Mammary epithelial cell (primary cell): Measurements from ENCODE around the gene DHRS1.

Experiments
- EZH2 ChIP-seq: IDR thresholded peaks from 2 replicates; pipeline ENCODE4 v1.6.1; 2012; ENCODE audit warnings: low read length, inconsistent platforms, borderline replicate concordance
- TF ChIP-seq, protein P1 (sequence below), 2 donors: IDR thresholded peaks in 1 of 2; conservative IDR thresholded peaks in 1 of 2; 2 replicates each; pipeline ENCODE4 v1.5.1; 2011 to 2012; ENCODE audit warnings: inconsistent platforms in 2 of 2, low read length in 2 of 2, mild to moderate bottlenecking in 2 of 2, control low read depth in 1 of 2, low read depth in 1 of 2; ENCODE audit not compliant: insufficient read depth in 1 of 2; ENCODE audit errors: extremely low read depth in 1 of 2

DNA sequence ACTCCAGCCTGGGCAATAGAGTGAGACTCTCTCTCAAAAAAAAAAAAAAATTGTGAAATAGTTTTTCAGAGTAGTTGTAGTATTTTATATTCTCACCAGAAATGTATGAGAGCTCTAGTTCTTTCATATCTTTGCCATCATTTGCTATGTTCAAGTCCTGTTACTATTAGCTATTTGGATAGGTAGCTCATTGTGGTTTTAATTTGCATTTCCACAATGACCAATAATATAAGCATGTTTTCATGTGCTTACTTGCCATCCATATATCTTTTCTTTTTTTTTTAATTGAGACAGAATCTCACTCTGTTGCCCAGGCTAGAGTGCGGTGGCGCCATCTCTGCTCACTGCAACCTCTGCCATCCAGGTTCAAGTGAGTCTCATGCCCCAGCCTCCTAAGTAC, 48.6 kb upstream of the DHRS1 start:
- TF ChIP-seq, protein P1, sequence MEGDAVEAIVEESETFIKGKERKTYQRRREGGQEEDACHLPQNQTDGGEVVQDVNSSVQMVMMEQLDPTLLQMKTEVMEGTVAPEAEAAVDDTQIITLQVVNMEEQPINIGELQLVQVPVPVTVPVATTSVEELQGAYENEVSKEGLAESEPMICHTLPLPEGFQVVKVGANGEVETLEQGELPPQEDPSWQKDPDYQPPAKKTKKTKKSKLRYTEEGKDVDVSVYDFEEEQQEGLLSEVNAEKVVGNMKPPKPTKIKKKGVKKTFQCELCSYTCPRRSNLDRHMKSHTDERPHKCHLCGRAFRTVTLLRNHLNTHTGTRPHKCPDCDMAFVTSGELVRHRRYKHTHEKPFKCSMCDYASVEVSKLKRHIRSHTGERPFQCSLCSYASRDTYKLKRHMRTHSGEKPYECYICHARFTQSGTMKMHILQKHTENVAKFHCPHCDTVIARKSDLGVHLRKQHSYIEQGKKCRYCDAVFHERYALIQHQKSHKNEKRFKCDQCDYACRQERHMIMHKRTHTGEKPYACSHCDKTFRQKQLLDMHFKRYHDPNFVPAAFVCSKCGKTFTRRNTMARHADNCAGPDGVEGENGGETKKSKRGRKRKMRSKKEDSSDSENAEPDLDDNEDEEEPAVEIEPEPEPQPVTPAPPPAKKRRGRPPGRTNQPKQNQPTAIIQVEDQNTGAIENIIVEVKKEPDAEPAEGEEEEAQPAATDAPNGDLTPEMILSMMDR (conservative IDR thresholded peaks at IDR 0.05 in 1 of 2, IDR thresholded peaks at IDR 0.05 in 1 of 2; ENCODE audit: extremely low read depth in 1 of 2, insufficient read depth in 1 of 2, low read depth in 1 of 2, low read length in 2 of 2) = no peak
- TF ChIP-seq EZH2 = no peak
